Choroid plexus epithelial cell (primary cell): ENCODE data around the gene REV3L.

Source experiments
- DNase-seq: peaks from one replicate; pipeline ENCODE4 v3.0.0-alpha.2; 2010; ENCODE audit warnings: low read depth
- H3K4me3 ChIP-seq: 2 replicates; pipeline ENCODE4 v1.5.1; 2011; ENCODE audit warnings: low read depth, mild to moderate bottlenecking, control low read depth, low read length, moderate library complexity
- TF ChIP-seq, protein P1 (sequence below): conservative IDR thresholded peaks from 2 replicates; pipeline ENCODE4 v1.5.1; 2011; ENCODE audit warnings: low read depth, mild to moderate bottlenecking, control low read depth, inconsistent platforms, low read length, moderate library complexity

REV3L gene

DNA sequence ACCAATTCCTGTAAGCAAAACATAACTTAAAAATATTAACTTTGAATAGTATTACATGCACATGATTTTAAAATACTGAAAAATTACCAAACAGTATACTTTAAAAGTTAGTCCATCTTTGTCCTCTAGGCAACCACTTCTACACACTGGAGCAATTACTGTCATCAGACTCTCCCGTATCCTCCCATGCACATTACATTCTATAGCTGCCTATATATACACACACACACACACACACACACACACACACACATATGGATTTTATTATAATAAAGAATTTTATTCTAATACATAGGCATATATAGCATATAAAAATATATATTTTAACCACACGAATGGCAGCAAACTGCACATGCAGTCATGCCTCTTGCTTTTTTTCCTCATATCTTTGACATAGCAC, 8.2 kb downstream of the REV3L start:
- TF ChIP-seq, protein P1, sequence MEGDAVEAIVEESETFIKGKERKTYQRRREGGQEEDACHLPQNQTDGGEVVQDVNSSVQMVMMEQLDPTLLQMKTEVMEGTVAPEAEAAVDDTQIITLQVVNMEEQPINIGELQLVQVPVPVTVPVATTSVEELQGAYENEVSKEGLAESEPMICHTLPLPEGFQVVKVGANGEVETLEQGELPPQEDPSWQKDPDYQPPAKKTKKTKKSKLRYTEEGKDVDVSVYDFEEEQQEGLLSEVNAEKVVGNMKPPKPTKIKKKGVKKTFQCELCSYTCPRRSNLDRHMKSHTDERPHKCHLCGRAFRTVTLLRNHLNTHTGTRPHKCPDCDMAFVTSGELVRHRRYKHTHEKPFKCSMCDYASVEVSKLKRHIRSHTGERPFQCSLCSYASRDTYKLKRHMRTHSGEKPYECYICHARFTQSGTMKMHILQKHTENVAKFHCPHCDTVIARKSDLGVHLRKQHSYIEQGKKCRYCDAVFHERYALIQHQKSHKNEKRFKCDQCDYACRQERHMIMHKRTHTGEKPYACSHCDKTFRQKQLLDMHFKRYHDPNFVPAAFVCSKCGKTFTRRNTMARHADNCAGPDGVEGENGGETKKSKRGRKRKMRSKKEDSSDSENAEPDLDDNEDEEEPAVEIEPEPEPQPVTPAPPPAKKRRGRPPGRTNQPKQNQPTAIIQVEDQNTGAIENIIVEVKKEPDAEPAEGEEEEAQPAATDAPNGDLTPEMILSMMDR = no peak
- DNase-seq = no peak
- no peak overlapping the region for H3K4me3 ChIP-seq

DNA sequence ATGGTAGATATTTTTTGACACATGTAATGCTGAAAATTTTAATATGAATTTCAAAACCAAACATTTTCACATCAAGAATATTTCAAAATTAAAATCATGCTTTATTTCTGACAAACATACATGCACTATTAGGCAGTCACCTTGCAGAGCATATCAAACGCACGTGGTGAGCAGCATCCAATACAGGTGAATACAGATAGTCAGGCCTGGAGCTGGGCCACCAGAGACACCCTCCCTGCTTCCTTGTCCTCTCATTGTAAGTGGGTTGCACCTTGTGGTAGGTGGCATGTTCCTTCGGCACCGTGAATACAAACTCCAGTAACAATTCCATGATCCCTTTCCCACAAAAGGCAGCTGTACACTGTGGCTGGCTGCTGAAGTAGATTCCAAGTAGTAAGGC, 8.9 kb downstream of the REV3L start:
- TF ChIP-seq, protein P1 = no peak
- DNase-seq = no peak
- H3K4me3 ChIP-seq = no peak overlapping the region

- no peak overlapping the region for H3K4me3 ChIP-seq
- TF ChIP-seq, protein P1 = no peak
- DNase-seq = no peak
Observed at GRCh38 chr6:111472933-111473435, 10.0 kb downstream of the REV3L start.

- DNase-seq = no peak
- TF ChIP-seq, protein P1 = no peak
- H3K4me3 ChIP-seq = no peak overlapping the region
Observed at GRCh38 chr6:111471958-111472357, 11.1 kb downstream of the REV3L start.

DNA sequence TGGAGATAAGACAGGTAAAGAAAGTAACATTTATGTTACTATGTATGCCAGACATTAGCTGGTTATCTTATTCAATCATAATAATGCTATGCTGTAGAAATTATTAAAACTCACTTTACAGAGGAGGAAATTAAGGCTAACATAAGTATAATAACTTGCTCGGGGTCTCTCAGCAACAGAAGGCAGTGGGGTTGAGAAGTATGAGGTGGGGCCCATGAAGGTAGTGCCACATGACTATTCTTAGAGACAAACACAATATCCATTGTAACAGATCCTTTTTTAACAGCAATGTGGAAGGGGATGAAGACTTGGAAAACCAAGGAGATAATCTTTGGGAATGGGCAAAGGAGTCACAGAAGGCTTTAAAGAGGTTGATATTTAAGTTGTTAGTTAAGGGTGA, 11.5 kb downstream of the REV3L start:
- TF ChIP-seq, protein P1 = no peak
- H3K4me3 ChIP-seq = no peak overlapping the region
- DNase-seq = no peak

DNA sequence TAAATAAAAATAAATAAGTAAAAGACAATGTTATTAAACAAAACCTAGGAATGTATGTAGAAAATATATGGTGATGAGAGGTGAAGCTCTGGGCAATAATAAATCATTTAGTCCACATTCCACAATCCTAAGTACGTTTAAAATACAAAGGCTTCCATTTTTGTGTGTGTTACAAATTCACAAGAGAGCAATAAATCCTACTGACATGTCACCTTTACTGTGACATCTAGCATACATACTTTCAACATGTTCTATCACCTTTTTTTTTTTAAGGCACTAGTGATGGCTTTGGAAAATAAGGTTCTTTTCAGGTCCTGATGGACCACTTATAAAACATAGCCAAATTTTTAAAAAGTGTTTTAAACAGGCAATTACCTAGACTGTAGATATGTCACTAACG, 12.0 kb downstream of the REV3L start:
- H3K4me3 ChIP-seq = no peak overlapping the region

GRCh38 chr6:111469543-111469942, 13.5 kb downstream of the REV3L start:
- TF ChIP-seq, protein P1 = no peak
- DNase-seq = no peak
- H3K4me3 ChIP-seq = no peak overlapping the region

More for the DNA sequence above, 12.0 kb downstream of the REV3L start:
- DNase-seq = no peak
- TF ChIP-seq, protein P1 = no peak
